ENCODE data around the gene PRR15L. TPM values are rescaled to one million over a fixed set of nuclear protein-coding genes. Genes with fewer than 3 reads are reported as not detected.

The PRR15L gene
- total and polyA plus RNA-seq, 2 experiments from 2014 or later = 0.57 TPM; not detected in 1

DNA sequence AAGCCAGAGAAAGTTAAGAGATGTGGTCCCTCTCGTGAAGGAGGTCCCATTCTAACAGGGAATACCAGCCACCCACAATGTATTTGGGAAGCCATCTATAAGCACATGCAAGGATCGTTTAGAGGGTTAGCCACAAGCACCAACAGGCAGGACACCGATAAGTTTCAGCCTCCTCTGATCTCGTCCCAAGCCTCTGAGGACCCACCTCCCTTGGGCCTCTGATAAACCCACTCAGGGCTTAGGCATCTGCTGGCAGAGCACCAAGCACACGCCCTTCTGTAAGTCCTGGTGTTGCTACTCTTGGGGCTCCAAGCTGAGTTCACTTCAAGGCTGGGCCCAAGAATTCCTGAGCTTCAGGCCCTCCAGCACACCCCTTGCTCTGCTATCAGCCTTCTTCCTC lies 21.7 kb downstream of the PRR15L start:
- peaks cover 4% of the 10 kb centered on the region; the same call in 1 of the 2 replicates for H3K9me2 ChIP-seq (ENCODE audit: insufficient read depth)
- Mint-ChIP-seq H3K27me3 (ENCODE audit: insufficient read depth, low read depth, poor library complexity) (peaks cover 20% of the 10 kb centered on the region), H3K27ac (no peak overlapping the region), H3K4me1 (no peaks in the 10 kb centered on the region; the same call in 2 of the 3 replicates), H3K36me3 (ENCODE audit: low read depth) (peaks cover 2% of the 10 kb centered on the region; the same call in 2 of the 3 replicates), H3K4me3 (no peak overlapping the region), H3K9me3 (peaks cover 9% of the 10 kb centered on the region; the same call in 2 of the 3 replicates)
- no peaks in the 10 kb centered on the region for H3K79me2 ChIP-seq (replicated peaks; ENCODE audit: insufficient read depth)
- H3F3A ChIP-seq (replicated peaks; ENCODE audit: low read depth) = no peaks in the 10 kb centered on the region
- no peak overlapping the region for H3K4me3 ChIP-seq
- no peak for TF ChIP-seq ZNF114 (CRISPR knock-in tag; IDR thresholded peaks at IDR 0.05)
- TF ChIP-seq CTCF (conservative IDR thresholded peaks at IDR 0.05; ENCODE audit: low read depth in 2 of 2) = no peak
- TF ChIP-seq, protein P1, sequence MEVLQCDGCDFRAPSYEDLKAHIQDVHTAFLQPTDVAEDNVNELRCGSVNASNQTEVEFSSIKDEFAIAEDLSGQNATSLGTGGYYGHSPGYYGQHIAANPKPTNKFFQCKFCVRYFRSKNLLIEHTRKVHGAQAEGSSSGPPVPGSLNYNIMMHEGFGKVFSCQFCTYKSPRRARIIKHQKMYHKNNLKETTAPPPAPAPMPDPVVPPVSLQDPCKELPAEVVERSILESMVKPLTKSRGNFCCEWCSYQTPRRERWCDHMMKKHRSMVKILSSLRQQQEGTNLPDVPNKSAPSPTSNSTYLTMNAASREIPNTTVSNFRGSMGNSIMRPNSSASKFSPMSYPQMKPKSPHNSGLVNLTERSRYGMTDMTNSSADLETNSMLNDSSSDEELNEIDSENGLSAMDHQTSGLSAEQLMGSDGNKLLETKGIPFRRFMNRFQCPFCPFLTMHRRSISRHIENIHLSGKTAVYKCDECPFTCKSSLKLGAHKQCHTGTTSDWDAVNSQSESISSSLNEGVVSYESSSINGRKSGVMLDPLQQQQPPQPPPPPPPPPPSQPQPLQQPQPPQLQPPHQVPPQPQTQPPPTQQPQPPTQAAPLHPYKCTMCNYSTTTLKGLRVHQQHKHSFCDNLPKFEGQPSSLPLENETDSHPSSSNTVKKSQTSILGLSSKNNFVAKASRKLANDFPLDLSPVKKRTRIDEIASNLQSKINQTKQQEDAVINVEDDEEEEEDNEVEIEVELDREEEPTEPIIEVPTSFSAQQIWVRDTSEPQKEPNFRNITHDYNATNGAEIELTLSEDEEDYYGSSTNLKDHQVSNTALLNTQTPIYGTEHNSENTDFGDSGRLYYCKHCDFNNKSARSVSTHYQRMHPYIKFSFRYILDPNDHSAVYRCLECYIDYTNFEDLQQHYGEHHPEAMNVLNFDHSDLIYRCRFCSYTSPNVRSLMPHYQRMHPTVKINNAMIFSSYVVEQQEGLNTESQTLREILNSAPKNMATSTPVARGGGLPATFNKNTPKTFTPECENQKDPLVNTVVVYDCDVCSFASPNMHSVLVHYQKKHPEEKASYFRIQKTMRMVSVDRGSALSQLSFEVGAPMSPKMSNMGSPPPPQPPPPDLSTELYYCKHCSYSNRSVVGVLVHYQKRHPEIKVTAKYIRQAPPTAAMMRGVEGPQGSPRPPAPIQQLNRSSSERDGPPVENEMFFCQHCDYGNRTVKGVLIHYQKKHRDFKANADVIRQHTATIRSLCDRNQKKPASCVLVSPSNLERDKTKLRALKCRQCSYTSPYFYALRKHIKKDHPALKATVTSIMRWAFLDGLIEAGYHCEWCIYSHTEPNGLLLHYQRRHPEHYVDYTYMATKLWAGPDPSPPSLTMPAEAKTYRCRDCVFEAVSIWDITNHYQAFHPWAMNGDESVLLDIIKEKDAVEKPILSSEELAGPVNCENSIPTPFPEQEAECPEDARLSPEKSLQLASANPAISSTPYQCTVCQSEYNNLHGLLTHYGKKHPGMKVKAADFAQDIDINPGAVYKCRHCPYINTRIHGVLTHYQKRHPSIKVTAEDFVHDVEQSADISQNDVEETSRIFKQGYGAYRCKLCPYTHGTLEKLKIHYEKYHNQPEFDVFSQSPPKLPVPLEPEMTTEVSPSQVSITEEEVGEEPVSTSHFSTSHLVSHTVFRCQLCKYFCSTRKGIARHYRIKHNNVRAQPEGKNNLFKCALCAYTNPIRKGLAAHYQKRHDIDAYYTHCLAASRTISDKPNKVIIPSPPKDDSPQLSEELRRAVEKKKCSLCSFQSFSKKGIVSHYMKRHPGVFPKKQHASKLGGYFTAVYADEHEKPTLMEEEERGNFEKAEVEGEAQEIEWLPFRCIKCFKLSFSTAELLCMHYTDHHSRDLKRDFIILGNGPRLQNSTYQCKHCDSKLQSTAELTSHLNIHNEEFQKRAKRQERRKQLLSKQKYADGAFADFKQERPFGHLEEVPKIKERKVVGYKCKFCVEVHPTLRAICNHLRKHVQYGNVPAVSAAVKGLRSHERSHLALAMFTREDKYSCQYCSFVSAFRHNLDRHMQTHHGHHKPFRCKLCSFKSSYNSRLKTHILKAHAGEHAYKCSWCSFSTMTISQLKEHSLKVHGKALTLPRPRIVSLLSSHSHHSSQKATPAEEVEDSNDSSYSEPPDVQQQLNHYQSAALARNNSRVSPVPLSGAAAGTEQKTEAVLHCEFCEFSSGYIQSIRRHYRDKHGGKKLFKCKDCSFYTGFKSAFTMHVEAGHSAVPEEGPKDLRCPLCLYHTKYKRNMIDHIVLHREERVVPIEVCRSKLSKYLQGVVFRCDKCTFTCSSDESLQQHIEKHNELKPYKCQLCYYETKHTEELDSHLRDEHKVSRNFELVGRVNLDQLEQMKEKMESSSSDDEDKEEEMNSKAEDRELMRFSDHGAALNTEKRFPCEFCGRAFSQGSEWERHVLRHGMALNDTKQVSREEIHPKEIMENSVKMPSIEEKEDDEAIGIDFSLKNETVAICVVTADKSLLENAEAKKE (CRISPR knock-in tag; IDR thresholded peaks at IDR 0.05) = no peak
- no peak for TF ChIP-seq ZNF331 (CRISPR knock-in tag; IDR thresholded peaks at IDR 0.05; ENCODE audit: low read depth)
- TF ChIP-seq NANOG (IDR thresholded peaks at IDR 0.05; ENCODE audit: borderline replicate concordance) = no peak
- no peak for TF ChIP-seq JUNB (IDR thresholded peaks at IDR 0.05; ENCODE audit: unreplicated experiment)
- TF ChIP-seq EZH2phosphoT487 (IDR thresholded peaks at IDR 0.05; ENCODE audit: unreplicated experiment) = no peak
- TF ChIP-seq POLR2AphosphoS5 (IDR thresholded peaks at IDR 0.05; ENCODE audit: low read depth) = no peak
- TF ChIP-seq STAT1 (IDR thresholded peaks at IDR 0.05; ENCODE audit: unreplicated experiment) = no peak
- no peak for TF ChIP-seq EZH2 (IDR thresholded peaks at IDR 0.05; ENCODE audit: low read depth, unreplicated experiment)
- TF ChIP-seq ETS1 (IDR thresholded peaks at IDR 0.05) = no peak
- TF ChIP-seq, protein P2, sequence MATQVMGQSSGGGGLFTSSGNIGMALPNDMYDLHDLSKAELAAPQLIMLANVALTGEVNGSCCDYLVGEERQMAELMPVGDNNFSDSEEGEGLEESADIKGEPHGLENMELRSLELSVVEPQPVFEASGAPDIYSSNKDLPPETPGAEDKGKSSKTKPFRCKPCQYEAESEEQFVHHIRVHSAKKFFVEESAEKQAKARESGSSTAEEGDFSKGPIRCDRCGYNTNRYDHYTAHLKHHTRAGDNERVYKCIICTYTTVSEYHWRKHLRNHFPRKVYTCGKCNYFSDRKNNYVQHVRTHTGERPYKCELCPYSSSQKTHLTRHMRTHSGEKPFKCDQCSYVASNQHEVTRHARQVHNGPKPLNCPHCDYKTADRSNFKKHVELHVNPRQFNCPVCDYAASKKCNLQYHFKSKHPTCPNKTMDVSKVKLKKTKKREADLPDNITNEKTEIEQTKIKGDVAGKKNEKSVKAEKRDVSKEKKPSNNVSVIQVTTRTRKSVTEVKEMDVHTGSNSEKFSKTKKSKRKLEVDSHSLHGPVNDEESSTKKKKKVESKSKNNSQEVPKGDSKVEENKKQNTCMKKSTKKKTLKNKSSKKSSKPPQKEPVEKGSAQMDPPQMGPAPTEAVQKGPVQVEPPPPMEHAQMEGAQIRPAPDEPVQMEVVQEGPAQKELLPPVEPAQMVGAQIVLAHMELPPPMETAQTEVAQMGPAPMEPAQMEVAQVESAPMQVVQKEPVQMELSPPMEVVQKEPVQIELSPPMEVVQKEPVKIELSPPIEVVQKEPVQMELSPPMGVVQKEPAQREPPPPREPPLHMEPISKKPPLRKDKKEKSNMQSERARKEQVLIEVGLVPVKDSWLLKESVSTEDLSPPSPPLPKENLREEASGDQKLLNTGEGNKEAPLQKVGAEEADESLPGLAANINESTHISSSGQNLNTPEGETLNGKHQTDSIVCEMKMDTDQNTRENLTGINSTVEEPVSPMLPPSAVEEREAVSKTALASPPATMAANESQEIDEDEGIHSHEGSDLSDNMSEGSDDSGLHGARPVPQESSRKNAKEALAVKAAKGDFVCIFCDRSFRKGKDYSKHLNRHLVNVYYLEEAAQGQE (IDR thresholded peaks at IDR 0.05; ENCODE audit: unreplicated experiment) = no peak
- no peak for TF ChIP-seq CREB1 (CRISPR knock-in tag; IDR thresholded peaks at IDR 0.05; ENCODE audit: low read depth)
- no peak overlapping the region for H3K4me2 ChIP-seq
- no peaks in the 10 kb centered on the region for H3K4me1 ChIP-seq (ENCODE audit: insufficient read depth)
- H4K20me1 ChIP-seq (replicated peaks; ENCODE audit: insufficient read depth) = no peaks in the 10 kb centered on the region; the same call in 1 of the 2 replicates
- H3K27me3 ChIP-seq (ENCODE audit: insufficient read depth) = peaks cover 13% of the 10 kb centered on the region
- H3K36me3 ChIP-seq (ENCODE audit: insufficient read depth) = no peaks in the 10 kb centered on the region
- H2AFZ ChIP-seq = no peak overlapping the region
- ATAC-seq = no peak
- DNase-seq (ENCODE audit: low spot score) = no peak
- no peak overlapping the region for H3K27ac ChIP-seq (ENCODE audit: low read depth)
